GM12892 (cell line): ENCODE measurements around the gene BCKDHB.
"Not testable (repeated sequence)": the region's sequence is repeated elsewhere in the genome, so short reads cannot be mapped to it uniquely, and the experiment has no call there.

Experiments
- DNase-seq: peaks from one replicate; pipeline ENCODE4 v3.0.0; 2011; ENCODE audit not compliant: insufficient read length
- FAIRE-seq: peaks from 2 replicates; lab custom pipeline; 2011; peaks lifted over from hg19 to GRCh38; lab: Jason Lieb, UNC
- POLR2A ChIP-seq: IDR thresholded peaks from 2 replicates; pipeline ENCODE4 v1.6.1; 2011; ENCODE audit warnings: low read depth, low read length, control low read depth
- POLR2AphosphoS5 ChIP-seq: IDR thresholded peaks from 2 replicates; pipeline ENCODE4 v1.6.1; 2011; ENCODE audit warnings: low read depth, low read length, control low read depth
- TAF1 ChIP-seq: IDR thresholded peaks from 2 replicates; pipeline ENCODE4 v1.6.1; 2011; ENCODE audit warnings: low read depth, mild to moderate bottlenecking, control low read depth, low read length, borderline replicate concordance

BCKDHB gene

DNA sequence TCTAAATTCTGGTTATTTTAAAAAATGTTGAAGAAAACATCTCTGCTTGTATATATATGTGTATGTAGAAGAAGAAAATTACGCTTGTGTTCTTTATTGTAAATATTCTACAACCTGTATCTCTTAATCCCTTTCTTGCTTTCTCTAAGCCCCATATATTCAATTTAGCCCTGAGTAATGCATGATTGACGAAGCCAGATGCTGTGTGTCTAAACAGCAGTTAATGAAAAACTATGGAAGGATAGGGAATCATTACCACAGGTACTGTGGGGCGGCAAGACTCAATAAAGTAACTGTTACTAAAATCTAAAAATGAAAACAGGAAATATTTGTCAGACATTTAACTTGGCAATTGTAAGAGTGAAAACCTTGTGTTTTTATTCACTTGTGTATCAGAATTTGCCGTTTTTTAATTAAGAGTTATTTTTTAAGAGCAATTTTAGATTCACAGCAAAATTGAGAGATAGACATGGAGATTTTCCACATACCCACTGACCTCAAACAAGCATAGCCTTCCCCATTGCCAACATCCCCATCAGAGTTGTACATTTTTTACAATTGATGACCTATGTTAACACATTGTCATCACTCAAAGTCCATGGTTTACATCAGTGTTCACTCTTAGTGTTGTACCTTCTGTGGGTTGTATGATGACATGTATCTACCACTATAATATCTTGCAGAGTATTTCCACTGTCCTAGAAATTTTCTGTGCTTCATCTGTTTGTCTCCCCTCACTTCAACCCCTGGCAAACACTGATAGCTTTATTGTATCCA, 76.7 kb downstream of the BCKDHB start:
- no peak for TF ChIP-seq POLR2A
- DNase-seq: no peak

GRCh38 chr6:80185492-80185891, 79.0 kb downstream of the BCKDHB start:
- no peak for TF ChIP-seq POLR2AphosphoS5
- no peak for TF ChIP-seq TAF1
- no peak for TF ChIP-seq POLR2A
- no peak for DNase-seq
- FAIRE-seq: no peak

More for the DNA sequence above, 76.7 kb downstream of the BCKDHB start:
- FAIRE-seq: no peak

GRCh38 chr6:80186082-80186481, 79.6 kb downstream of the BCKDHB start:
- no peak for DNase-seq
- no peak for FAIRE-seq
- TF ChIP-seq POLR2AphosphoS5: no peak
- TF ChIP-seq POLR2A: no peak
- no peak for TF ChIP-seq TAF1

DNA sequence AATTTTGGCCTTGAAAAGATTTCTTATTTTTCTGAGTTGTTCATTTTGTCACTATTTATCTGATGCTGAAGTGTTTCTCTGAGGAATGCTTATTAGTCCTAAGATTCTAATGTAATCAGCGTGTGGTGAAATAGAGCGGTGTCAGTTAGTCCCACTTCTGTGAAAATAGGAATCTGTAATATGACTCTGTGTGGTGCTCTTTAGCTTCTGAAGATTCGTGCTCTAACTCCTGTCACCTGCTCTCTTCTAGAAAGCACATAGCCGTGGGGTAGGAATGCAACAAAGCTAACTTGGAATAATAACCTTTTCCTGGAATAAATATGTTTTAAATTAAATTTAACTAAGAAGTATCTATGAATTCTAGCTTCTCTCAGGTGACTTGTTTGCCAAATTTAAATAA, 90.4 kb downstream of the BCKDHB start:
- TF ChIP-seq TAF1 (no peak), POLR2A (no peak), POLR2AphosphoS5 (no peak)
- DNase-seq (no peak), FAIRE-seq (no peak)

GRCh38 chr6:80197474-80197873, 91.0 kb downstream of the BCKDHB start:
- no peak for TF ChIP-seq POLR2A
- TF ChIP-seq TAF1: no peak
- no peak for TF ChIP-seq POLR2AphosphoS5
- DNase-seq: no peak
- no peak for FAIRE-seq

DNA sequence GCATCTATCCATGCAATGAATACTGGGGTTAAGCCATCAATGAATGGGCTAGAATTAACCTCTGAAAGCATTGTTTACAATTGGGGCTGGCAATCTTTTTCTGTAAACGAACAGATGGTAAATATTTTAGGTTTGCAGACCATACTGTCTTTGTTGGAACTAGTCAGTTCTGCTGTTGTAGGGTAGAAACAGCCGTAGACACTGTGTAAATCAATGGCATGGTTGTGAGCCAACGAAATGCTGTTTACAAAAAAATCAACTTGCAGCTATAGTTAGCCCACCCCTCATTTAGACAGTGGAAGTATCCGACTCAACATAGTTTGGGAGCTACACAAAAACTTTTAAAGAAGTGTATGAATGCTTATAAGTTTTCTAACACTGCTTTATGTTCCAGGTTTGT, 91.5 kb downstream of the BCKDHB start:
- DNase-seq (no peak), FAIRE-seq (no peak)
- TF ChIP-seq POLR2AphosphoS5 (no peak), POLR2A (no peak), TAF1 (no peak)

DNA sequence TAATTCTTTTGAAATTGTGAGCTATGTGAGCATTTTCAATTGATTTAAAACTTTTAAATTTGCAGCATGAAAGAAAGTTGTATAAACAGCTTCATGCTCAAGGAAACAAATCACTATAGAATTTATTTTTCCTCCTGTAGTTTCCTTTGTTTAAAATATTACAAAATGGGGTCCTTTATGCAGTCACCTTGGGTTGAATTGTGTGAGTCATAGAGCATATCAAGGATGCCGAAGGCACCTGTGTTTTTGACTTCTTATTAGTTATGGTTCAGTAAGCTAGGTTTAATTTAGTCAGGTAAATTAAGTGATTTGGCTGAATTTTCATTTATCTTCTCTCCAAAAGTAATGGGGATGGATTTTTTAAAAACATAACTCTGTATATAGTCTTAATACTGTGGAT, 96.8 kb downstream of the BCKDHB start:
- DNase-seq (no peak), FAIRE-seq (no peak)
- TF ChIP-seq TAF1 (no peak), POLR2A (no peak), POLR2AphosphoS5 (no peak)

- DNase-seq (no peak), FAIRE-seq (no peak)
- TF ChIP-seq POLR2AphosphoS5: no peak
- no peak for TF ChIP-seq POLR2A
- TF ChIP-seq TAF1: no peak
These were observed 98.9 kb downstream of the BCKDHB start for GRCh38 chr6:80205404-80205803.

DNA sequence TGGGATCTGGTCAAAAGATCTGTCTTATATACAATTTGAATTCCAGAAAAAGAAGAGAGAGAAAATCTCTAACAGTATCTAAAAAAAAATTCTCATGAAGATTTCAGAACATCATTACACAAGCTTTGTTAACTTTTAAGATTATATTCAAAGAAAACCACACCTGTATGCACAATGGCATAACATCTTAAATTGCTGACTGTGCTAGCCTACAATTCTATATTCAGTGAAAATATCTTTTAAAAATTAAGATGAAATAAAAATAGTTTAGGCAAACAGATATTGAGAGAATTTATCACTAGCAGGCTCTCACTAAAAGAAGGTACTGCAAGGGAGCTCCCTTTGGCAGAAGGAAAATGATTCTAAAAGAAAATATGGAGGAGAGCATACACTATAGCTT, 100.3 kb downstream of the BCKDHB start:
- DNase-seq (no peak), FAIRE-seq (no peak)
- TF ChIP-seq POLR2A: no peak
- no peak for TF ChIP-seq TAF1
- no peak for TF ChIP-seq POLR2AphosphoS5

DNA sequence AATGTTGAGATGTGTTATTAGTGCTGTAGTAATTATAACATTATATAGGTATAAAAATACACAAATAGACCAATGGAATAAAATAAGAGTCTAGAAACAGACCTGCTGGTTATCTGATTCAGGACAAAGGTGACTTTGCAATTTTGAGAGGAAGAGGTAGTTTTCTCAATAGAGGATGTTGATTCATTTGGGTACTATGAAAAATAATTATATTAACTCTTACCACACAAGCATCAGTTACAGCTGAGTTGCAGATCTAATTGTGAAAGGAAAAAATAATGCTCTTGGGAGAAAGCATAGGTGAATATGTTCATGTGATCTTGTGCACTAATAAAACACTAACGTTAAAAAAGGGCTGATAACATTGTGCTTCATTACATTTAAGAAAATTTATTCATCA, 103.0 kb downstream of the BCKDHB start:
- FAIRE-seq (no peak), DNase-seq (no peak)
- no peak for TF ChIP-seq POLR2AphosphoS5
- no peak for TF ChIP-seq POLR2A
- TF ChIP-seq TAF1: no peak

DNA sequence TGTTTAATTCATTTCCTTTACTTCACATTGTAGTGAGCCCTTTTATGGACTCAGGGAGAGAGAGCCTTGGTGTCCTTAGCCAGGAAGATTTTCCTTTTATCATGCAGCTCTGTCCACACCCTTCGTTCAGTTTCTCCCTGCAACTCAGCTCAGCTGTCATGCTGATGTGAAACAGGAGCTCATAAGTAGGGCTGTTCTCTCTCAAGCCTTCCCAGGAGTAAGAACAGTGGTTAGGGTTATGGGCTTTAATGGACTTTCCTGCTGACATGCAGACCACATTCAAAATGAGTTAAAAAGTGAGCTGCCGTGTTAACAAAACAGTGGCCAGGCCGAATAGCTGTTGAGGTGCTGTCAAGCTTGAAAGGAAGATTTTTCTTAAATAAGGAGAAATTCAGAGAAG, 104.1 kb downstream of the BCKDHB start:
- peak; percentile 48 for FAIRE-seq
- TF ChIP-seq POLR2A: no peak
- TF ChIP-seq TAF1: no peak
- DNase-seq: no peak

DNA sequence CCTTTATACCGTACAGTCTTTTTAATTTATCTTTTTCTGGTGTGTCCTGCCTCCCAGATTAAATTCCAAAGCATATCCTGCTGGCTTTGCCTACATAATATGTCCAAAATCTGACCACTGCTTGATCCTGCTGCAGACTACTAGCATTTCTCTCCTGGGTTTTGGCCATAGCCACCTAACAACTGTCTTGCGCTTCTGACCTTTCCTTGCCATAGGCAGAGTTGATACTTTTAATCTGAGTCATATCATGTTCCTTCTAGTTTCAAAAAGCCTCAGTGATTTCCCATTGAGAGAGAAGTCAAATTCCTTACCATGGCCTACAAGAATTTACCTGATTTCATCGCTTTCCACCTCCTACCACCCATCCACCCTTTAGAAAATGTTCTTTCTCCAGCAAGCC, 104.8 kb downstream of the BCKDHB start:
- TF ChIP-seq TAF1 (no peak), POLR2AphosphoS5 (no peak), POLR2A (no peak)
- no peak for FAIRE-seq
- no peak for DNase-seq

- not testable (repeated sequence) for FAIRE-seq, DNase-seq
These were observed 105.4 kb downstream of the BCKDHB start for GRCh38 chr6:80211890-80212289.
